OCI-LY3 (cell line): Measurements from ENCODE around the gene NAT9.

Source experiments
- H2AFZ ChIP-seq: fragments of 200-600, 300-600 bp; shearing (Covaris generic); 2 replicates; pipeline ENCODE4 v1.6.0; 2014; ENCODE audit warnings: antibody characterized with exemption, low read depth, low read length
- H3K27ac ChIP-seq: fragments of 200-600, 300-600 bp; sonication (generic); 2 replicates; pipeline ENCODE4 v1.5.1; 2014; ENCODE audit warnings: mild to moderate bottlenecking, low read length, moderate library complexity, mixed read lengths
- H3K27me3 ChIP-seq: fragments of 200-600, 300-600 bp; sonication (generic); 2 replicates; pipeline ENCODE4 v1.6.1; 2014; ENCODE audit warnings: low read depth, low read length, mixed read lengths
- H3K36me3 ChIP-seq: fragments of 200-600, 300-600 bp; sonication (generic); replicated peaks from 2 replicates; pipeline ENCODE3; 2014; ENCODE audit warnings: low read depth, low read length, mixed read lengths
- H3K4me1 ChIP-seq: fragments of 300-600, 200-600 bp; sonication (generic); 2 replicates; pipeline ENCODE4 v1.6.1; 2014; ENCODE audit warnings: low read length, mixed read lengths
- H3K4me2 ChIP-seq: fragments of 200-600, 300-600 bp; sonication (generic); 2 replicates; pipeline ENCODE4 v1.6.1; 2014; ENCODE audit warnings: low read length, mixed read lengths
- H3K4me3 ChIP-seq: fragments of 300-600, 200-600 bp; sonication (generic); 2 replicates; pipeline ENCODE4 v1.5.1; 2014; ENCODE audit warnings: antibody characterized with exemption, mild to moderate bottlenecking, low read length, moderate library complexity
- H3K79me2 ChIP-seq: fragments of 300-600, 200-600 bp; shearing (Covaris generic); 2 replicates; pipeline ENCODE4 v1.6.1; 2014; ENCODE audit warnings: mild to moderate bottlenecking, low read length, mixed read lengths
- H3K9ac ChIP-seq: fragments of 300-600, 200-600 bp; shearing (Covaris generic); 2 replicates; pipeline ENCODE4 v1.6.0; 2014; ENCODE audit warnings: mild to moderate bottlenecking, low read length, moderate library complexity
- H3K9me3 ChIP-seq: fragments of 200-600, 300-600 bp; shearing (Covaris generic); 2 replicates; pipeline ENCODE4 v1.6.1; 2014; ENCODE audit warnings: low read length, mixed read lengths; ENCODE audit not compliant: insufficient read depth
- H4K20me1 ChIP-seq: fragments of 200-600, 300-600 bp; sonication (generic); 2 replicates; pipeline ENCODE4 v1.6.1; 2016; ENCODE audit warnings: low read length, mixed read lengths; ENCODE audit not compliant: insufficient read depth
- EZH2phosphoT487 ChIP-seq: fragments of 200-600 bp; shearing (Covaris generic); IDR thresholded peaks from 2 replicates; pipeline ENCODE4 v1.6.1; 2018; ENCODE audit warnings: antibody characterized with exemption, mixed run types, low read depth
- TF ChIP-seq, protein P1 (sequence below): fragments of 200-600, 300-600 bp; sonication (generic); IDR thresholded peaks from 2 replicates; pipeline ENCODE4 v1.5.1; 2014; ENCODE audit warnings: antibody characterized with exemption, low read length, low read depth

NAT9 gene

DNA sequence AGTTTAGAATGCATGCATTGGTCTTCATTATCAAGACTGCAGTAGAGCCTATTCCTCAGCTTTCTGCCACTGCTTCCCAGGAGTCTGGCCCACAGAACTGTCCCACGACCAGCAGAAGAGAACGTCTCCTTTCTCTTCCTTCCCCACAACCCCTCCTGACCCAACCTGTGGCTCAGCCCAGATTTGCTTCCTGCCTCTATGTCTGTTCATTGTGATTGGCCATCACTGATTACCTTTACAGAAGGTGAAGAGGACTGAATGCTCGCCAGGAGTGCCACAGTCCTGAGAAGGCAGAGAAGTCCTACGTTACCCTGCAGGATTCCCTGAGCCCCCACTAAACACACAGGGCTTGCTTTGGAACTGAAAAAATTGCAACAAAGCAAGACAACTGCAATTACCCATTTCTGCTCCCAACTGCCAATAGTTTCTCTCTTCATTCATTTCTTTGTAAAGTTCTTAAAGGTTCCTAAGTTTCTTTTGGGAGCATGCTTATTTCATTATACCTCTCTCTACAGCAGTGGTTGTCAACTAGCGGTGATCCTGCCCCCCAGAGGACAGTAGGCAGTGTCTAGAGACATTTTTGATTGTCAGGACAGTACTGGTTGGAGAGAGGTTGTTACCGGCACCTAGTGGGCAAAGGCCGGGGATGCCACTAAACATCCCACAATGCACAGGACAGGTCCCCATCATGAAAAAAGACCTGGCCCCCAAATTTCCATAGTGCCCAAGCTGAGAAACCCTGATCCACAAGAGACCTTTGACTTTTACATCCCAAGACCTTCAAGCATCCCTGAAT is 4.5 kb upstream of the NAT9 start:
- Histone ChIP-seq H4K20me1 (no peaks in the 10 kb centered on the region), H3K27ac (no peak overlapping the region), H3K9me3 (no peaks in the 10 kb centered on the region), H3K79me2 (peaks cover 14% of the 10 kb centered on the region), H3K36me3 (no peaks in the 10 kb centered on the region), H3K4me1 (peaks cover 24% of the 10 kb centered on the region), H3K4me3 (no peak overlapping the region), H3K9ac (no peak overlapping the region), H2AFZ (no peak overlapping the region), H3K4me2 (0 out of 2 replicates have a peak overlapping the region, but pooled peaks have one; percentile 42), H3K27me3 (no peaks in the 10 kb centered on the region)
- no peak for TF ChIP-seq EZH2phosphoT487
- TF ChIP-seq, protein P1, sequence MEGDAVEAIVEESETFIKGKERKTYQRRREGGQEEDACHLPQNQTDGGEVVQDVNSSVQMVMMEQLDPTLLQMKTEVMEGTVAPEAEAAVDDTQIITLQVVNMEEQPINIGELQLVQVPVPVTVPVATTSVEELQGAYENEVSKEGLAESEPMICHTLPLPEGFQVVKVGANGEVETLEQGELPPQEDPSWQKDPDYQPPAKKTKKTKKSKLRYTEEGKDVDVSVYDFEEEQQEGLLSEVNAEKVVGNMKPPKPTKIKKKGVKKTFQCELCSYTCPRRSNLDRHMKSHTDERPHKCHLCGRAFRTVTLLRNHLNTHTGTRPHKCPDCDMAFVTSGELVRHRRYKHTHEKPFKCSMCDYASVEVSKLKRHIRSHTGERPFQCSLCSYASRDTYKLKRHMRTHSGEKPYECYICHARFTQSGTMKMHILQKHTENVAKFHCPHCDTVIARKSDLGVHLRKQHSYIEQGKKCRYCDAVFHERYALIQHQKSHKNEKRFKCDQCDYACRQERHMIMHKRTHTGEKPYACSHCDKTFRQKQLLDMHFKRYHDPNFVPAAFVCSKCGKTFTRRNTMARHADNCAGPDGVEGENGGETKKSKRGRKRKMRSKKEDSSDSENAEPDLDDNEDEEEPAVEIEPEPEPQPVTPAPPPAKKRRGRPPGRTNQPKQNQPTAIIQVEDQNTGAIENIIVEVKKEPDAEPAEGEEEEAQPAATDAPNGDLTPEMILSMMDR: peak; percentile 68

DNA sequence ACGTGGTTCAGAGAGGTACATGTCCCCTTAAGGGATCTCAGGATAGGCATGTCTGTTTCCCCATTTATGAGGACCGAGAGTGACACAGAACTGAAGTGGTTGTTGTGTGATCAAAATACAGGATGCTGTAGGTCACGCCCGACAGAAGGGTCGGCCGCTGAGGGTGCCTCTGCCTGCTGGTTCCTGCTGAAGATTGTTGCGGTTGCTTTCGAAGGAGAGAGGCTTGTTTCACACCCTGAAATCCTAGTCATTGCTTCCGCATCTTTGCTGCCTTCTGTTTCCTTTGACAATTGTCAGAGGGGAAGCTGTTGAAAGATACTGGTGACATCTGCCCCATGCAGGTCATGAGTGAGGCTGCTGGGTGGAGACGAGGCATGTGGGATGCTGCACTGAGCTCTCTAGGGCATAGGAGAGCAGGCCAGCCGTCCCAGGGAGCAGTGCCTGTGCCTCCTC is 3.8 kb upstream of the NAT9 start:
- H2AFZ ChIP-seq: no peak overlapping the region
- H3K9me3 ChIP-seq: no peaks in the 10 kb centered on the region
- H3K27ac ChIP-seq: 0 out of 2 replicates have a peak overlapping the region, but pooled peaks have one; percentile 26
- no peak for TF ChIP-seq EZH2phosphoT487
- TF ChIP-seq, protein P1: no peak
- no peaks in the 10 kb centered on the region for H3K36me3 ChIP-seq
- no peak overlapping the region for H3K4me3 ChIP-seq
- H3K79me2 ChIP-seq: peaks cover 20% of the 10 kb centered on the region
- H3K4me2 ChIP-seq: peak overlapping the region; percentile 42
- H3K9ac ChIP-seq: no peak overlapping the region
- no peaks in the 10 kb centered on the region for H4K20me1 ChIP-seq
- H3K27me3 ChIP-seq: no peaks in the 10 kb centered on the region
- H3K4me1 ChIP-seq: peaks cover 28% of the 10 kb centered on the region

DNA sequence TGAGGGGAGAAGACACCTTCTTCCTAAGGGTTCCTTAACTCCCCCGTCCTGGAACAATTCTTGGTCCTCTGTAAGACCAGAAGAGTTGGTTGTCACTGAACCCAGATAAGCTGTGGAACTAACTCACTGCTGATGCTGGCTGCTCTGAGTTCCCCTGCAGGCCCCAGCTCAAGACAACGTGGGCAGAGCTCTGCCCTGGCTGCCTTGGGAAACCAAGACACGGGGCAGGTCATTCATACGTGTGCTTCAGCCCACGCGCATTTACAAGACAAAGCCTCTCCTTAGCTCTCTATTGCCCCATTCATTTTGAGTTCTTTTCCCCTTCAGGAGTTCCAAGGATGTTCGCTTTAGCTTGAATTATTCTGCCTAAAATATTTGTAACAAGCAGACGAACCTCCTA is 3.4 kb upstream of the NAT9 start:
- Histone ChIP-seq H3K4me1 (peaks cover 28% of the 10 kb centered on the region), H3K9me3 (no peaks in the 10 kb centered on the region), H3K4me3 (no peak overlapping the region), H3K79me2 (peaks cover 22% of the 10 kb centered on the region), H3K9ac (no peak overlapping the region), H3K27me3 (no peaks in the 10 kb centered on the region), H2AFZ (no peak overlapping the region), H4K20me1 (no peaks in the 10 kb centered on the region), H3K27ac (0 out of 2 replicates have a peak overlapping the region, but pooled peaks have one; percentile 26), H3K36me3 (no peaks in the 10 kb centered on the region), H3K4me2 (peak overlapping the region; percentile 42)
- TF ChIP-seq EZH2phosphoT487: no peak
- TF ChIP-seq, protein P1: no peak

DNA sequence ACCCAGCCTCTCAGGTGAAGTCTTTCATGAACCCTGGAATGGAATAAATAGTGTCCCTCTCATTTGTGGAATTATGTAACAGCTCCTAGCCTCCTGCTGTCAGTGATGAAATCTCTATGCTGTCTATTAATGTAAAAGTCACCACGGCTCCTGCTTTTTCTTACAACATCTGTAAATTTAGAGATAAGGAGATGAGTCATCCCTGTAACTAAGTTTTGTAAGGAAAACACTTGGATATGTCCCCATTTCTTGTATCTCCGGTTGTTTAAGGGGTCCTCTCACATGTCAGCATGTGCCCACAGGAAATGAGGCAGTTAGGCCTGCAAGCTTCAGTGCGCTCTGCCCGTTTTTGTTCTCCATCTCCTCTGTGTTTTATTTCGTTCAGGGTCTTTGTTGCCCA is 2.8 kb upstream of the NAT9 start:
- no peak overlapping the region for H3K4me2 ChIP-seq

More for the DNA sequence above, 2.8 kb upstream of the NAT9 start:
- Histone ChIP-seq H2AFZ (no peak overlapping the region), H3K79me2 (peaks cover 22% of the 10 kb centered on the region), H3K9ac (no peak overlapping the region), H3K27me3 (no peaks in the 10 kb centered on the region), H3K27ac (no peak overlapping the region), H3K4me1 (peaks cover 28% of the 10 kb centered on the region), H3K36me3 (no peaks in the 10 kb centered on the region), H4K20me1 (no peaks in the 10 kb centered on the region), H3K9me3 (no peaks in the 10 kb centered on the region), H3K4me3 (no peak overlapping the region)
- TF ChIP-seq, protein P1: no peak
- no peak for TF ChIP-seq EZH2phosphoT487
